Suprapubic skin (tissue), 4 donors: ENCODE measurements around the gene PRR33.

ENCODE experiments used
- CTCF ChIP-seq, 2 donors: fragments of 200-600 bp in 1 of 2; fragments of 450-650 bp in 1 of 2; sonication (generic) in 1 of 2; IDR thresholded peaks; one replicate each; pipeline ENCODE4 v1.5.1; 2016 to 2019; ENCODE audit warnings: antibody characterized with exemption in 2 of 2, mild to moderate bottlenecking in 1 of 2, moderate library complexity in 1 of 2
- EP300 ChIP-seq: sonication (generic); formaldehyde crosslinking; IDR thresholded peaks from one replicate; pipeline ENCODE4 v1.6.1; 2017; ENCODE audit warnings: antibody characterized with exemption
- POLR2A ChIP-seq, 2 donors: fragments of 450-650 bp; IDR thresholded peaks; one replicate each; pipeline ENCODE4 v1.6.1; 2017; ENCODE audit warnings: antibody characterized with exemption in 2 of 2, mild to moderate bottlenecking in 2 of 2, moderate library complexity in 2 of 2
- POLR2AphosphoS5 ChIP-seq, 3 donors: sonication (generic); formaldehyde crosslinking; IDR thresholded peaks; one replicate each; pipeline ENCODE4 v1.6.1; 2017; ENCODE audit warnings: antibody characterized with exemption in 3 of 3

- TF ChIP-seq CTCF (IDR thresholded peaks at IDR 0.05) (no peak), POLR2AphosphoS5 (IDR thresholded peaks at IDR 0.05) (no peak), POLR2A (IDR thresholded peaks at IDR 0.05) (no peak), EP300 (no peak)
Observed at GRCh38 chr11:1856306-1857005, 35.2 kb downstream of the PRR33 start.
